Caco-2 (cell line): ENCODE measurements around the gene SEC16A. TPM values are rescaled to one million over a fixed set of nuclear protein-coding genes. Genes with fewer than 3 reads are reported as not detected.

Source experiments
- BruUV-seq: library from RNA; stranded (reverse); fragments of 400-500 nt; replicated peaks from 2 replicates; lab custom pipeline; 2021; lab: Mats Ljungman, UMichigan
- CTCF ChIA-PET: fragments of 300-600 bp; sonication (Branson Sonifier 250); formaldehyde crosslinking; loops from one replicate; lab custom pipeline; 2022; ENCODE audit warnings: antibody characterized with exemption; lab: Charles Lee
- POLR2A ChIA-PET: fragments of 300-600 bp; sonication (Branson Sonifier 250); formaldehyde crosslinking; loops from one replicate; lab custom pipeline; 2022; ENCODE audit warnings: antibody characterized with exemption; lab: Charles Lee
- DNase-seq, 2 experiments: peaks; one replicate each; pipeline versions ENCODE4 v3.0.0 to v3.0.0-alpha.2; 2020 to 2022
- H3K27me3 ChIP-seq: replicated peaks from 2 replicates; pipeline ENCODE4 v1.6.0; 2011; ENCODE audit warnings: low read length; ENCODE audit not compliant: control insufficient read depth, insufficient read depth
- H3K36me3 ChIP-seq: 2 replicates; pipeline ENCODE4 v1.5.1; 2011; ENCODE audit warnings: low read length; ENCODE audit not compliant: control insufficient read depth, insufficient read depth
- H3K4me1 ChIP-seq: fragments of 250-450 bp; sonication (Bioruptor Pico); 2 replicates; pipeline ENCODE4 v1.5.1; 2020; ENCODE audit warnings: mild to moderate bottlenecking
- H3K4me3 ChIP-seq: 2 replicates; pipeline ENCODE4 v1.5.1; 2011; ENCODE audit warnings: low read depth, mild to moderate bottlenecking, control low read depth, low read length
- H3K9me3 ChIP-seq: fragments of 250-450 bp; sonication (Bioruptor Pico); 2 replicates; pipeline ENCODE4 v1.5.1; 2020; ENCODE audit warnings: mild to moderate bottlenecking, moderate library complexity
- H3K27ac Mint-ChIP-seq: one replicate; pipeline ENCODE4 v1.8.0; 2022; ENCODE audit warnings: mixed read lengths; ENCODE audit not compliant: unreplicated experiment
- H3K27me3 Mint-ChIP-seq: one replicate; pipeline ENCODE4 v1.8.0; 2022; ENCODE audit warnings: mixed read lengths; ENCODE audit not compliant: insufficient read depth, unreplicated experiment
- H3K36me3 Mint-ChIP-seq: one replicate; pipeline ENCODE4 v1.8.0; 2022; ENCODE audit warnings: mild to moderate bottlenecking, mixed read lengths; ENCODE audit not compliant: insufficient read depth, unreplicated experiment
- H3K4me1 Mint-ChIP-seq: one replicate; pipeline ENCODE4 v1.8.0; 2022; ENCODE audit warnings: low read depth, mixed read lengths; ENCODE audit not compliant: unreplicated experiment
- H3K4me3 Mint-ChIP-seq: one replicate; pipeline ENCODE4 v1.8.0; 2022; ENCODE audit warnings: mild to moderate bottlenecking, moderate library complexity, mixed read lengths; ENCODE audit not compliant: unreplicated experiment
- H3K9me3 Mint-ChIP-seq: one replicate; pipeline ENCODE4 v1.8.0; 2022; ENCODE audit warnings: mixed read lengths; ENCODE audit not compliant: unreplicated experiment
- intact Hi-C: fragments of 100-400 bp; cut with micrococcal nuclease; formaldehyde crosslinking; loops from one replicate; pipeline ENCODE4 v1.10.0; 2022; ENCODE audit not compliant: unreplicated experiment
- total RNA-seq: library from RNA; stranded (reverse); gene quantifications from 2 replicates; pipeline ENCODE4 v1.2.3, GENCODE V29; 2022
- TF ChIP-seq, protein P1 (sequence below), 2 experiments: fragments of 200-600 bp in 1 of 2; IDR thresholded peaks; 1 replicate in 1 of 2; 2 replicates in 1 of 2; pipeline versions ENCODE4 v1.5.1 to v1.8.0; 2011 to 2022; ENCODE audit warnings: antibody characterized with exemption in 1 of 2, control low read depth in 1 of 2, inconsistent platforms in 1 of 2, low read depth in 1 of 2, low read length in 1 of 2, mild to moderate bottlenecking in 1 of 2, moderate library complexity in 1 of 2; ENCODE audit not compliant: insufficient read depth in 1 of 2, severe bottlenecking in 1 of 2, unreplicated experiment in 1 of 2

The SEC16A gene
- total RNA-seq, 1 experiment from 2014 or later, result 76.4 TPM

- ChIA-PET POLR2A (no interaction called here), CTCF (no interaction called here)
- Mint-ChIP-seq H3K27ac (no peak overlapping the region), H3K27me3 (no peaks in the 10 kb centered on the region), H3K9me3 (no peaks in the 10 kb centered on the region), H3K4me1 (no peaks in the 10 kb centered on the region), H3K36me3 (no peaks in the 10 kb centered on the region), H3K4me3 (no peak overlapping the region)
- no peaks in the 10 kb centered on the region for H3K27me3 ChIP-seq
- TF ChIP-seq, protein P1, sequence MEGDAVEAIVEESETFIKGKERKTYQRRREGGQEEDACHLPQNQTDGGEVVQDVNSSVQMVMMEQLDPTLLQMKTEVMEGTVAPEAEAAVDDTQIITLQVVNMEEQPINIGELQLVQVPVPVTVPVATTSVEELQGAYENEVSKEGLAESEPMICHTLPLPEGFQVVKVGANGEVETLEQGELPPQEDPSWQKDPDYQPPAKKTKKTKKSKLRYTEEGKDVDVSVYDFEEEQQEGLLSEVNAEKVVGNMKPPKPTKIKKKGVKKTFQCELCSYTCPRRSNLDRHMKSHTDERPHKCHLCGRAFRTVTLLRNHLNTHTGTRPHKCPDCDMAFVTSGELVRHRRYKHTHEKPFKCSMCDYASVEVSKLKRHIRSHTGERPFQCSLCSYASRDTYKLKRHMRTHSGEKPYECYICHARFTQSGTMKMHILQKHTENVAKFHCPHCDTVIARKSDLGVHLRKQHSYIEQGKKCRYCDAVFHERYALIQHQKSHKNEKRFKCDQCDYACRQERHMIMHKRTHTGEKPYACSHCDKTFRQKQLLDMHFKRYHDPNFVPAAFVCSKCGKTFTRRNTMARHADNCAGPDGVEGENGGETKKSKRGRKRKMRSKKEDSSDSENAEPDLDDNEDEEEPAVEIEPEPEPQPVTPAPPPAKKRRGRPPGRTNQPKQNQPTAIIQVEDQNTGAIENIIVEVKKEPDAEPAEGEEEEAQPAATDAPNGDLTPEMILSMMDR (IDR thresholded peaks at IDR 0.05; ENCODE audit: insufficient read depth in 1 of 2, low read depth in 1 of 2, low read length in 1 of 2, severe bottlenecking in 1 of 2, unreplicated experiment in 1 of 2), result no peak
- BruUV-seq, result no TSS peak
- no peak overlapping the region for H3K4me3 ChIP-seq
- no peak for DNase-seq
- peaks cover 44% of the 10 kb centered on the region for H3K4me1 ChIP-seq
- intact Hi-C loops, result no loop called here
- no peaks in the 10 kb centered on the region for H3K36me3 ChIP-seq
- no peaks in the 10 kb centered on the region for H3K9me3 ChIP-seq
Measured at GRCh38 chr9:136522314-136523237, 39.7 kb upstream of the SEC16A start.

GRCh38 chr9:136521537-136521936 lies 38.7 kb upstream of the SEC16A start:
- BruUV-seq, result no TSS peak
- ChIA-PET POLR2A (interaction anchor here (0.6 kb wide), 1 partner anchor 544 kb away, joined by 6 read pairs; no protein-coding TSS in a partner anchor), CTCF (interaction anchor here (0.6 to 1.1 kb wide), 3 partner anchors 104 to 740 kb away, joined by 3 to 5 read pairs (median 4); no protein-coding TSS in a partner anchor)
- H3K36me3 Mint-ChIP-seq, result no peaks in the 10 kb centered on the region
- H3K27me3 Mint-ChIP-seq, result no peaks in the 10 kb centered on the region
- Histone ChIP-seq H3K9me3 (no peaks in the 10 kb centered on the region), H3K4me1 (peaks cover 34% of the 10 kb centered on the region), H3K4me3 (no peak overlapping the region), H3K36me3 (no peaks in the 10 kb centered on the region), H3K27me3 (no peaks in the 10 kb centered on the region)
- intact Hi-C loops, result no loop called here
- H3K27ac Mint-ChIP-seq, result no peak overlapping the region
- no peak for DNase-seq
- H3K9me3 Mint-ChIP-seq, result no peaks in the 10 kb centered on the region
- no peak overlapping the region for H3K4me3 Mint-ChIP-seq
- TF ChIP-seq, protein P1 (IDR thresholded peaks at IDR 0.05; ENCODE audit: insufficient read depth in 1 of 2, low read depth in 1 of 2, low read length in 1 of 2, severe bottlenecking in 1 of 2, unreplicated experiment in 1 of 2), result no peak
- no peaks in the 10 kb centered on the region for H3K4me1 Mint-ChIP-seq

DNA sequence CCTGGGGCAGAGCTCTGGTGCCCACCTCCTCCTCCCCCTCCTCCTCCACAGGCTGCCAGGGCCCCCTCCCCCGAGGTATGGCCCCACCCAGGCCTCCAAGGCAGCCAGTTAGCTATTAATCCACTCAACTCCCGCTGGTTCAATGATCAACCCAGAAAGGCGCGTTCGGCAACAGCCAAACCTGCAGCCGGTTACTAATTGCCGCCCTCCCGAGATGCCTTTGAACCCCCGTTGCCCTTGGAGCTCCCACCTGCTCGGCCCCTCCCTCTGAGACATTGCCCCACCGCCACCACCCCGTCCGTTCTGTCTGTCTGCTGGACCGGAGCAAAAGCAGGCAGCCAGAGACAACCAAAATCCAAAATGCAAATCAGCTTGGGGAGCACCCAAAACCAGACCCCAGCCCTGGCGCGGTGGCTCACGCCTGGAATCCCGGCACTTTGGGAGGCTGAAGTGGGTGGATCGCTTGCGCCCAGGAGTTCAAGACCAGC lies 37.3 kb upstream of the SEC16A start:
- peaks cover 26% of the 10 kb centered on the region for H3K4me1 ChIP-seq
- Mint-ChIP-seq H3K4me3 (peak overlapping the region; percentile 17), H3K27me3 (no peaks in the 10 kb centered on the region), H3K9me3 (no peaks in the 10 kb centered on the region), H3K4me1 (no peaks in the 10 kb centered on the region), H3K27ac (no peak overlapping the region), H3K36me3 (no peaks in the 10 kb centered on the region)
- DNase-seq, result peak; percentile 73 to 84
- CTCF ChIA-PET, result interaction anchor here (0.6 to 1.1 kb wide), 5 partner anchors 36 to 562 kb away, joined by 3 to 4 read pairs (median 3); no protein-coding TSS in a partner anchor
- POLR2A ChIA-PET, result interaction anchor here (0.6 kb wide), 1 partner anchor 42 kb away, joined by 5 read pairs; no protein-coding TSS in a partner anchor
- H3K36me3 ChIP-seq, result no peaks in the 10 kb centered on the region
- intact Hi-C loops, result no loop called here
- TF ChIP-seq, protein P1 (IDR thresholded peaks at IDR 0.05; ENCODE audit: insufficient read depth in 1 of 2, low read depth in 1 of 2, low read length in 1 of 2, severe bottlenecking in 1 of 2, unreplicated experiment in 1 of 2), result no peak
- H3K4me3 ChIP-seq, result no peak overlapping the region
- no peaks in the 10 kb centered on the region for H3K9me3 ChIP-seq
- BruUV-seq, result no TSS peak
- H3K27me3 ChIP-seq, result no peaks in the 10 kb centered on the region
